Transverse colon (tissue), 4 donors: Measurements from ENCODE around the gene ADAM12. TPM values are rescaled to one million over a fixed set of nuclear protein-coding genes. Genes with fewer than 3 reads are reported as not detected.

Source experiments
- DNase-seq: peaks from one replicate; pipeline ENCODE4 v3.0.0-alpha.2; 2019
- H3K27ac ChIP-seq, 4 donors: fragments of 200-600 bp; sonication (generic); 2 replicates each; pipeline ENCODE4 v1.5.1; 2016 to 2018; ENCODE audit warnings: inconsistent platforms in 4 of 4
- H3K27me3 ChIP-seq: fragments of 200-600 bp; sonication (generic); 2 replicates; pipeline ENCODE4 v1.5.1; 2017; ENCODE audit warnings: inconsistent platforms
- H3K36me3 ChIP-seq, 4 donors: fragments of 200-600 bp; sonication (generic); 2 replicates each; pipeline ENCODE4 v1.5.1; 2017 to 2019; ENCODE audit warnings: inconsistent platforms in 4 of 4
- H3K4me1 ChIP-seq, 4 donors: fragments of 200-600 bp; sonication (generic); 2 replicates each; pipeline ENCODE4 v1.5.1; 2017 to 2020; ENCODE audit warnings: inconsistent platforms in 4 of 4
- H3K4me3 ChIP-seq, 4 donors: fragments of 200-600 bp; sonication (generic); 1 replicate in 1 of 4; 2 replicates in 3 of 4; pipeline versions ENCODE4 v1.5.1 to v1.6.1; 2017 to 2019; ENCODE audit warnings: inconsistent platforms in 4 of 4
- H3K9me3 ChIP-seq, 2 donors: fragments of 200-600 bp; sonication (generic); 2 replicates each; pipeline ENCODE4 v1.5.1; 2017 to 2019; ENCODE audit warnings: inconsistent platforms in 2 of 2
- CTCF ChIP-seq, 5 experiments: fragments of 200-600 bp in 3 of 5; fragments of 450-650 bp in 2 of 5; sonication (generic) in 3 of 5; IDR thresholded peaks; 1 replicate in 2 of 5; 2 replicates in 3 of 5; pipeline ENCODE4 v1.5.1; 2016 to 2017; ENCODE audit warnings: antibody characterized with exemption in 5 of 5, inconsistent platforms in 3 of 5, mild to moderate bottlenecking in 2 of 5, moderate library complexity in 1 of 5
- EP300 ChIP-seq: sonication (generic); formaldehyde crosslinking; IDR thresholded peaks from one replicate; pipeline ENCODE4 v1.6.1; 2017; ENCODE audit warnings: antibody characterized with exemption, low read depth
- POLR2A ChIP-seq: fragments of 450-650 bp; IDR thresholded peaks from one replicate; pipeline ENCODE4 v1.6.1; 2016; ENCODE audit warnings: antibody characterized with exemption, mild to moderate bottlenecking, moderate library complexity
- POLR2AphosphoS5 ChIP-seq, 3 donors: sonication (generic); formaldehyde crosslinking; IDR thresholded peaks; one replicate each; pipeline ENCODE4 v1.6.1; 2016; ENCODE audit warnings: antibody characterized with exemption in 3 of 3
- WGBS, 2 donors: methylation state at CpG; one replicate each; pipeline ENCODE4 v1.1.5; 2018; ENCODE audit warnings: low coverage in 1 of 2; 5-methylcytosine and 5-hydroxymethylcytosine counted together
- in situ Hi-C, 4 donors: fragments of 200-750 bp; cut with MboI; loops; one replicate each; pipeline versions ENCODE4 v1.15.0 to v1.15.1; 2017; ENCODE audit warnings: low sequenced_read_pairs in 3 of 4, low pct_ligation_motif_present in 1 of 4, low pct_unique_long_range_greater_than_20kb in 1 of 4
- intact Hi-C: fragments of 100-400 bp; cut with DNase I; formaldehyde crosslinking; loops from one replicate; pipeline ENCODE4 v1.15.1; 2023; ENCODE audit warnings: low total_unique reads
- total RNA-seq, 4 donors: library from RNA; depleted of rRNA; stranded (reverse); fragments of >200 nt; gene quantifications; one replicate each; pipeline ENCODE4 v1.1.0, GENCODE V29; 2016

Gene ADAM12
- total RNA-seq, 4 donors from 2014 or later, result 0.14 to 2.2 (median 1.1) TPM; not detected in 1

GRCh38 chr10:125995726-125996304 is 392.5 kb downstream of the ADAM12 start:
- Histone ChIP-seq H3K27me3 (no peaks in the 10 kb centered on the region), H3K9me3 (no peaks in the 10 kb centered on the region), H3K4me1 (no peaks in the 10 kb centered on the region), H3K36me3 (no peaks in the 10 kb centered on the region), H3K27ac (no peak overlapping the region), H3K4me3 (no peak overlapping the region)
- intact Hi-C loops, result no loop called here
- TF ChIP-seq CTCF (IDR thresholded peaks at IDR 0.05), result no peak
- no peak for TF ChIP-seq POLR2A
- TF ChIP-seq EP300, result no peak
- no peak for TF ChIP-seq POLR2AphosphoS5 (IDR thresholded peaks at IDR 0.05)
- WGBS, 2 donors, result 87 to 95% methylated on average over 5 to 9 of the region's 9 CpGs
- in situ Hi-C loops, result loop anchor here in 3 of 4 donors (25.0 kb wide), 2 partner anchors 391 to 766 kb away; partner anchors contain the start of gene ADAM12 (in 3 of the 3)
- DNase-seq, result no peak

DNA sequence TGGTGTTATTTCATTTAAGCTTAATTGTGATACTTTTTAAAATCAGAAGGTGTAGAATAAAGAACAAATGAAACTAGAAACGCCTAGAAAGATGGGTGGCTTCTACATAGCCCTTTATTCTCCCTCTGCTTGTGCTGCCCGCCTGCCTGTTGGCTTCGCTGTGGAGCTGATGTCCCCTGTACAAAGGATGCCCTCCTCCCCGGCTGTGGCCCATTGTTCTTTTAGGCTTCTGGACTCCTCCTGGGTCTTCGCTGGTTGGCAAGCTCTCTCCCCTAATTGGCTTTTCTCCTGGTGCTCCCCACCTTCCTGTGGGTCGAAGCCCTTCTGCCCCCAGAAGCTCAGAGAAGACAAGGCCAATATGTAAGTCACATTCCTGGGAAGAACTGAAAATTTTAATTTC is 393.7 kb downstream of the ADAM12 start:
- no peaks in the 10 kb centered on the region for H3K4me1 ChIP-seq
- no peak for DNase-seq
- TF ChIP-seq CTCF (IDR thresholded peaks at IDR 0.05) (no peak), EP300 (no peak), POLR2A (no peak)
- intact Hi-C loops (no loop called here), in situ Hi-C loops (loop anchor here in 3 of 4 donors (25.0 kb wide), 2 partner anchors 393 to 768 kb away; partner anchors contain the start of gene ADAM12 (in 3 of the 3))
- WGBS, 2 donors, result 91% methylated on average over 6 of the region's 6 CpGs; no CpG with 5 or more reads in 1 of the 2 donors
- no peaks in the 10 kb centered on the region for H3K27me3 ChIP-seq
- no peaks in the 10 kb centered on the region for H3K9me3 ChIP-seq
- H3K36me3 ChIP-seq, result no peaks in the 10 kb centered on the region
- no peak overlapping the region for H3K27ac ChIP-seq
- no peak overlapping the region for H3K4me3 ChIP-seq

GRCh38 chr10:125992254-125992653 is 396.0 kb downstream of the ADAM12 start:
- TF ChIP-seq POLR2A (no peak), CTCF (IDR thresholded peaks at IDR 0.05) (no peak), EP300 (no peak), POLR2AphosphoS5 (IDR thresholded peaks at IDR 0.05) (no peak)
- Histone ChIP-seq H3K27ac (no peak overlapping the region), H3K4me1 (no peaks in the 10 kb centered on the region), H3K27me3 (no peaks in the 10 kb centered on the region), H3K9me3 (no peaks in the 10 kb centered on the region), H3K4me3 (no peak overlapping the region), H3K36me3 (no peaks in the 10 kb centered on the region)
- no peak for DNase-seq
- WGBS, 2 donors, result 68 to 72% methylated on average over 6 to 7 of the region's 7 CpGs
- in situ Hi-C loops (loop anchor here in 3 of 4 donors (25.0 kb wide), 2 partner anchors 395 to 770 kb away; partner anchors contain the start of gene ADAM12 (in 3 of the 3)), intact Hi-C loops (no loop called here)

DNA sequence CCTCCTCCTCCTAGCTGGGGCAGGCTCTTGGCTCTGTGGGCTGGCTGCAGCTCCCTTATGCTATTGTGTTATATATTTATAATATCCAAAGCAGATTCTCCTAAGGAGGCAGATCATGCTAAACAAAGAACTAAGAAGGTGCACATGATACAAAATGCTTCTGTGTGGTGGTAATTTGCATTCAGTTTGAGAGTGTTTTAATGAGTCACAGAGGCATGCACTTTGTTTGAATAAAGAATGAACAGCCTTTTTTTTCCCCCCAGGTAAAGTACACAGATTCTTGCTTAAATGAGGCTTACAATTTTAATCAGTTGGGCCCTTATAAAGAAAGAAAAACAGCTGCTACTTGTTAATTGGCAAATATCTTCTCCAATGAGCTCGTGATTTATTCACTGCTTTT is 396.9 kb downstream of the ADAM12 start:
- intact Hi-C loops, result no loop called here

More for the DNA sequence above, 396.9 kb downstream of the ADAM12 start:
- Histone ChIP-seq H3K27ac (no peak overlapping the region), H3K9me3 (no peaks in the 10 kb centered on the region), H3K27me3 (no peaks in the 10 kb centered on the region), H3K36me3 (no peaks in the 10 kb centered on the region), H3K4me3 (no peak overlapping the region), H3K4me1 (no peaks in the 10 kb centered on the region)
- TF ChIP-seq POLR2AphosphoS5 (IDR thresholded peaks at IDR 0.05), result no peak
- no peak for TF ChIP-seq EP300
- no peak for TF ChIP-seq CTCF (IDR thresholded peaks at IDR 0.05)
- TF ChIP-seq POLR2A, result no peak
- DNase-seq, result no peak
- WGBS, 2 donors, result 57 to 73% methylated on average over 1 of the region's 1 CpG
- in situ Hi-C loops, result loop anchor here in 3 of 4 donors (25.0 kb wide), 2 partner anchors 396 to 771 kb away; partner anchors contain the start of gene ADAM12 (in 3 of the 3)
